ENCODE measurements around the gene SORT1. TPM values are rescaled to one million over a fixed set of nuclear protein-coding genes. Genes with fewer than 3 reads are reported as not detected.

SORT1 gene
- total RNA-seq, 1 donor from 2014 or later, result 40.6 TPM

DNA sequence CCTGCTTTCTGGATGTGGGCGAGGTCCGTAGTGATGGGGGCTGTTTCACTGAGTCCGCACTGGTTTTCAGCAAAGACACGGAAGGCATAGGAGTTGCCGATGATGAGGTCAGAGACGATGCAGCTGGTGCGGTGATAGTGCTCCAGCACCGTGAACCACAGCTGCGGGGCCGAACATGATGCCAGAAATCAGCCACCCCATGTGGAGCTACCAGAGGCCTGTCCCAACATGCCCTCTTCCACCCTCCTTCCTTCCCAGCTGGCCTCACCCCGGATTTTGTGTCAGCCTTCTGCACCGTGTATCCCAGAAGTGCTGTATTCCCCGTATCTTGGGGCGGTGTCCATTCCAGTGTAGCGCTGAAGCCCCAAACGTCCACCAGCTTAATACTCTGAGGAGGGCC is 100.9 kb downstream of the SORT1 start:
- no peak for TF ChIP-seq CTCF (IDR thresholded peaks at IDR 0.05; ENCODE audit: unreplicated experiment)
- Mint-ChIP-seq H3K4me3 (no peak overlapping the region), H3K36me3 (no peaks in the 10 kb centered on the region), H3K27me3 (ENCODE audit: low read depth) (no peaks in the 10 kb centered on the region), H3K27ac (no peak overlapping the region), H3K4me1 (peaks cover 19% of the 10 kb centered on the region), H3K9me3 (no peaks in the 10 kb centered on the region)
- no peak for DNase-seq (ENCODE audit: low spot score in 2 of 2, unreplicated experiment in 2 of 2)

DNA sequence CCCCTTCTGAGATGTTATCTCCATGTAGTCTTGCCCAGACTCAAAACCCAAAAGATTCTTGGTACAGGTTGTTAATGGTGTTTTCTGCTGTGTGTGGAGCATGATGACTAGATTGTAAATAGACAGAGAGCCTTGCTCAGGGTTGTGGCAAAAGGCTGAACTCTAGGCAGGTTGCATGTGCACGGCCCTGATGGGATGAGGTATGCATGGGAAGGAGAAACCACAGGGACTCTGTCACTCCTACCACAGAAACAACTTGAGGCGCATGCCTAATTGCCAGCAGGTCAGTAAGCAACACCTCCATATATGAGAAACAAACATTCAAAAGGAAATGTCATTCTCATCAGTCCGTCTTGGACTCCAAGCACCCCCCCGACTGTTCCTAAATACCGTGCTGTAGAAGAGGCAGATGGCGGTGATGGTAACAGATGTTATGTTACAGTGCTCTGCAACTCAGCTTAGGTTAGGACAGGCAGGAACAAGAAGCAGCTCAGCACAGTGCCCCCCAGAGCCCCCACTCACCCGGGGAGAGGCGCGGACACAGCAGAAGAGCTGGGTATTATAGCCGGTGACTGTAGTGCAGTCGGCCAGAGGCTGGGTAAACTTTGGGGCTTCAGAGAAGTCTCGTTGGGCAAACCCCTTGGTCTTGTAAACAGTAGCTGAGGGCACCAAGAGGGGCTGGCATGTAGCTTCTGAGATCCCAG is 101.9 kb downstream of the SORT1 start:
- Mint-ChIP-seq H3K36me3 (no peaks in the 10 kb centered on the region), H3K27ac (no peak overlapping the region), H3K27me3 (ENCODE audit: low read depth) (no peaks in the 10 kb centered on the region), H3K9me3 (no peaks in the 10 kb centered on the region), H3K4me3 (no peak overlapping the region), H3K4me1 (peaks cover 23% of the 10 kb centered on the region)
- DNase-seq (ENCODE audit: low spot score in 2 of 2, unreplicated experiment in 2 of 2), result no peak
- no peak for TF ChIP-seq CTCF (IDR thresholded peaks at IDR 0.05; ENCODE audit: unreplicated experiment)

GRCh38 chr1:109294481-109294880 is 103.2 kb downstream of the SORT1 start:
- no peak overlapping the region for H3K4me3 Mint-ChIP-seq

GRCh38 chr1:109293026-109293425 is 104.7 kb downstream of the SORT1 start:
- Mint-ChIP-seq H3K9me3 (no peaks in the 10 kb centered on the region), H3K27ac (no peak overlapping the region)

More at GRCh38 chr1:109294481-109294880, 103.2 kb downstream of the SORT1 start:
- H3K4me1 Mint-ChIP-seq, result peaks cover 16% of the 10 kb centered on the region
- no peak for DNase-seq (ENCODE audit: low spot score in 2 of 2, unreplicated experiment in 2 of 2)
- H3K9me3 Mint-ChIP-seq, result no peaks in the 10 kb centered on the region
- H3K27me3 Mint-ChIP-seq (ENCODE audit: low read depth), result no peaks in the 10 kb centered on the region
- no peak for TF ChIP-seq CTCF (IDR thresholded peaks at IDR 0.05; ENCODE audit: unreplicated experiment)
- H3K36me3 Mint-ChIP-seq, result no peaks in the 10 kb centered on the region
- H3K27ac Mint-ChIP-seq, result no peak overlapping the region

DNA sequence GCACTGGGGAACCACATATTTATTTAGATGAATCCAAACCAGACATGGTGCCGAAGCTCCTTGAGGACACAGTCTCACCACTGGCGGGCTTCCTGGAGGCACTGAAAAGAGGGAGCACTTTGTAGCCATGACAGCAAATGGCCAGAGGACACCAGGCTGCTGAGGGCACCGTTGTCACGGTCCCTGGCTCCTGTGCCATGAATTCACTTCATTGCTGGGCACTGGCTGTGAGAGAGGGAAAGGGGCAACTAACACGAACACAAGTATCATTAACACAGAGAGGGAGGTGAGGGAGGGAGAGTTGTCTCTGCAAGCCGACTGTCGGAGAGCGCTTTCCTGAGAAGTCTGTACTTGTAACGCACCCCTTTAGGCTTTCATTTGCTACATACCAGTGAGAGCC is 105.4 kb downstream of the SORT1 start:
- no peak for DNase-seq (ENCODE audit: low spot score in 2 of 2, unreplicated experiment in 2 of 2)
- no peak for TF ChIP-seq CTCF (IDR thresholded peaks at IDR 0.05; ENCODE audit: unreplicated experiment)
- H3K4me3 Mint-ChIP-seq, result no peak overlapping the region
- no peak overlapping the region for H3K27ac Mint-ChIP-seq
- no peaks in the 10 kb centered on the region for H3K9me3 Mint-ChIP-seq
- H3K36me3 Mint-ChIP-seq, result no peaks in the 10 kb centered on the region
- H3K27me3 Mint-ChIP-seq (ENCODE audit: low read depth), result no peaks in the 10 kb centered on the region
- peaks cover 4% of the 10 kb centered on the region for H3K4me1 Mint-ChIP-seq

More at GRCh38 chr1:109293026-109293425, 104.7 kb downstream of the SORT1 start:
- TF ChIP-seq CTCF (IDR thresholded peaks at IDR 0.05; ENCODE audit: unreplicated experiment), result no peak
- DNase-seq (ENCODE audit: low spot score in 2 of 2, unreplicated experiment in 2 of 2), result no peak
- Mint-ChIP-seq H3K36me3 (no peaks in the 10 kb centered on the region), H3K4me3 (no peak overlapping the region), H3K27me3 (ENCODE audit: low read depth) (no peaks in the 10 kb centered on the region), H3K4me1 (peaks cover 4% of the 10 kb centered on the region)
